H1 (cell line): ENCODE measurements around the gene STX8. TPM values are rescaled to one million over a fixed set of nuclear protein-coding genes. Genes with fewer than 3 reads are reported as not detected.

Experiments used
- CTCF ChIA-PET: fragments of 300-600 bp; sonication (Branson Sonifier 250); formaldehyde crosslinking; loops from one replicate; lab custom pipeline; 2021; ENCODE audit not compliant: partially characterized antibody; lab: Charles Lee
- POLR2A ChIA-PET: fragments of 300-600 bp; sonication (Branson Sonifier 250); formaldehyde crosslinking; loops from one replicate; lab custom pipeline; 2021; ENCODE audit warnings: inconsistent platforms; ENCODE audit not compliant: partially characterized antibody; lab: Charles Lee
- DNase-seq, 2 experiments: peaks; one replicate each; pipeline versions ENCODE4 v3.0.0 to v3.0.0-alpha.2; 2010 to 2022; ENCODE audit warnings: low spot score in 2 of 2, low read depth in 1 of 2, mixed read lengths in 1 of 2
- FAIRE-seq: peaks from 2 replicates; lab custom pipeline; 2011; peaks lifted over from hg19 to GRCh38; lab: Jason Lieb, UNC
- H2AFZ ChIP-seq: 2 replicates; pipeline ENCODE4 v1.8.1; 2012; ENCODE audit warnings: low read length, inconsistent platforms
- H2AK5ac ChIP-seq: 2 replicates; pipeline ENCODE4 v1.6.1; 2013; ENCODE audit warnings: low read depth, low read length
- H2BK120ac ChIP-seq: replicated peaks from 2 replicates; pipeline ENCODE3; 2013; ENCODE audit warnings: low read depth, low read length, inconsistent platforms
- H2BK12ac ChIP-seq: 2 replicates; pipeline ENCODE4 v1.6.1; 2013; ENCODE audit warnings: low read depth, low read length
- H2BK15ac ChIP-seq: 2 replicates; pipeline ENCODE4 v1.6.1; 2013; ENCODE audit warnings: low read length
- H2BK20ac ChIP-seq: 2 replicates; pipeline ENCODE4 v1.6.1; 2013; ENCODE audit warnings: low read length
- H2BK5ac ChIP-seq: 2 replicates; pipeline ENCODE4 v1.6.1; 2013; ENCODE audit warnings: low read depth, low read length
- H3K14ac ChIP-seq: 2 replicates; pipeline ENCODE4 v1.6.1; 2013; ENCODE audit warnings: inconsistent platforms; ENCODE audit not compliant: insufficient read length
- H3K18ac ChIP-seq: 2 replicates; pipeline ENCODE4 v1.6.1; 2013; ENCODE audit warnings: low read length; ENCODE audit errors: extremely low read depth
- H3K23ac ChIP-seq: 2 replicates; pipeline ENCODE4 v1.6.1; 2013; ENCODE audit warnings: inconsistent platforms; ENCODE audit not compliant: insufficient read length
- H3K23me2 ChIP-seq: 2 replicates; pipeline ENCODE4 v1.6.1; 2013; ENCODE audit warnings: low read depth, low read length
- H3K27ac ChIP-seq: 2 replicates; pipeline ENCODE4 v1.6.1; 2011; ENCODE audit warnings: low read depth, low read length, inconsistent platforms
- H3K27me3 ChIP-seq, 4 experiments: replicated peaks in 1 of 4; 1 replicate in 1 of 4; 2 replicates in 3 of 4; pipeline versions ENCODE4 v1.6.1 to v1.8.1; 2011 to 2013; ENCODE audit warnings: low read length in 3 of 4, mild to moderate bottlenecking in 3 of 4, inconsistent platforms in 2 of 4, mixed read lengths in 2 of 4, moderate library complexity in 1 of 4; ENCODE audit not compliant: control insufficient read depth in 3 of 4, insufficient read depth in 3 of 4; ENCODE audit errors: extremely low read depth in 1 of 4
- H3K36me3 ChIP-seq, 4 experiments: 2 replicates each; pipeline versions ENCODE4 v1.6.1 to v1.8.1; 2011 to 2013; ENCODE audit warnings: mild to moderate bottlenecking in 4 of 4, low read length in 3 of 4, moderate library complexity in 2 of 4, control low read depth in 1 of 4, inconsistent platforms in 1 of 4; ENCODE audit not compliant: insufficient read depth in 4 of 4, control insufficient read depth in 2 of 4
- H3K4ac ChIP-seq: replicated peaks from 2 replicates; pipeline ENCODE3; 2013; ENCODE audit warnings: low read length, low read depth, mixed read lengths, inconsistent platforms; ENCODE audit not compliant: insufficient read length
- H3K4me1 ChIP-seq, 4 experiments: replicated peaks in 1 of 4; 1 replicate in 1 of 4; 2 replicates in 3 of 4; pipeline versions ENCODE4 v1.6.1 to v1.8.1; 2011 to 2013; ENCODE audit warnings: low read length in 3 of 4, inconsistent platforms in 2 of 4, mixed read lengths in 1 of 4; ENCODE audit not compliant: insufficient read depth in 4 of 4, control insufficient read depth in 3 of 4
- H3K4me2 ChIP-seq, 2 experiments: 2 replicates each; pipeline versions ENCODE4 v1.6.1 to v1.8.1; 2011 to 2013; ENCODE audit warnings: low read depth in 2 of 2, low read length in 2 of 2, control low read depth in 1 of 2, inconsistent platforms in 1 of 2, mild to moderate bottlenecking in 1 of 2; ENCODE audit not compliant: insufficient read depth in 1 of 2
- H3K4me3 ChIP-seq, 4 experiments: fragments of 200-600, 300-600 bp in 1 of 4; sonication (generic), shearing (Covaris generic), sonication (Bioruptor Twin) in 1 of 4; 2 replicates each; pipeline versions ENCODE4 v1.5.1 to v1.8.1; 2011 to 2016; ENCODE audit warnings: low read length in 4 of 4, low read depth in 3 of 4, control low read depth in 2 of 4, inconsistent platforms in 2 of 4, mild to moderate bottlenecking in 2 of 4, mixed read lengths in 1 of 4, moderate library complexity in 1 of 4; ENCODE audit not compliant: insufficient read depth in 2 of 4; ENCODE audit errors: extremely low read depth in 1 of 4
- H3K56ac ChIP-seq: replicated peaks from 2 replicates; pipeline ENCODE3; 2013; ENCODE audit warnings: low read depth, mild to moderate bottlenecking, mixed read lengths, low read length, inconsistent platforms; ENCODE audit not compliant: insufficient read length
- H3K79me1 ChIP-seq: 2 replicates; pipeline ENCODE4 v1.6.1; 2013; ENCODE audit warnings: low read depth, low read length, control low read depth
- H3K79me2 ChIP-seq, 2 experiments: 2 replicates each; pipeline versions ENCODE4 v1.6.1 to v1.8.1; 2012 to 2013; ENCODE audit warnings: low read length in 2 of 2, mild to moderate bottlenecking in 2 of 2, inconsistent platforms in 1 of 2; ENCODE audit not compliant: insufficient read depth in 2 of 2, control insufficient read depth in 1 of 2
- H3K9ac ChIP-seq, 4 experiments: replicated peaks in 1 of 4; 1 replicate in 1 of 4; 2 replicates in 3 of 4; pipeline versions ENCODE4 v1.6.1 to v1.8.1; 2011 to 2013; ENCODE audit warnings: low read depth in 3 of 4, low read length in 3 of 4, control low read depth in 2 of 4, mild to moderate bottlenecking in 2 of 4, moderate library complexity in 2 of 4, inconsistent platforms in 1 of 4; ENCODE audit errors: extremely low read depth in 1 of 4
- H3K9me3 ChIP-seq, 2 experiments: 2 replicates each; pipeline versions ENCODE4 v1.6.1 to v1.8.1; 2012 to 2013; ENCODE audit warnings: mild to moderate bottlenecking in 2 of 2, moderate library complexity in 2 of 2, control low read depth in 1 of 2, inconsistent platforms in 1 of 2, low read depth in 1 of 2, low read length in 1 of 2, mixed read lengths in 1 of 2; ENCODE audit not compliant: insufficient read depth in 2 of 2
- H4K20me1 ChIP-seq, 2 experiments: replicated peaks in 1 of 2; 2 replicates each; pipeline versions ENCODE3 to v1.8.1; 2011 to 2013; ENCODE audit warnings: inconsistent platforms in 2 of 2, low read length in 2 of 2, mild to moderate bottlenecking in 1 of 2; ENCODE audit not compliant: insufficient read depth in 2 of 2, control insufficient read depth in 1 of 2
- H4K5ac ChIP-seq: 2 replicates; pipeline ENCODE4 v1.6.1; 2013; ENCODE audit warnings: low read length, low read depth, mixed read lengths, inconsistent platforms; ENCODE audit not compliant: insufficient read length
- H4K8ac ChIP-seq: 2 replicates; pipeline ENCODE4 v1.8.0; 2013; ENCODE audit warnings: mild to moderate bottlenecking, moderate library complexity, low read length, inconsistent platforms; ENCODE audit not compliant: insufficient read depth; ENCODE audit errors: extremely low read depth
- H4K91ac ChIP-seq: replicated peaks from 2 replicates; pipeline ENCODE3; 2013; ENCODE audit warnings: low read length, mixed read lengths, inconsistent platforms; ENCODE audit not compliant: insufficient read length
- ASH2L ChIP-seq: fragments of 200-600, 300-600 bp; sonication (generic); IDR thresholded peaks from one replicate; pipeline ENCODE4 v1.7.1; 2017; ENCODE audit warnings: low read length
- BRCA1 ChIP-seq: IDR thresholded peaks from 2 replicates; pipeline ENCODE4 v1.6.1; 2012; ENCODE audit warnings: low read depth, low read length, improper control_type of control experiment
- CTCF ChIP-seq, 3 experiments: IDR thresholded peaks; 1 replicate in 2 of 3; 2 replicates in 1 of 3; pipeline versions ENCODE4 v1.5.1 to v1.6.1; 2011; ENCODE audit warnings: low read length in 3 of 3, mild to moderate bottlenecking in 3 of 3, inconsistent platforms in 2 of 3, low read depth in 1 of 3, moderate library complexity in 1 of 3; ENCODE audit not compliant: insufficient read depth in 1 of 3; ENCODE audit errors: control extremely low read depth in 1 of 3
- JUN ChIP-seq: IDR thresholded peaks from 2 replicates; pipeline ENCODE4 v1.6.1; 2011; ENCODE audit warnings: low read depth, mild to moderate bottlenecking, improper control_type of control experiment, low read length
- KDM5A ChIP-seq: fragments of 200-600 bp; IDR thresholded peaks from 2 replicates; pipeline ENCODE4 v1.7.1; 2012; ENCODE audit warnings: mild to moderate bottlenecking, low read length, inconsistent platforms, mixed read lengths
- MAX ChIP-seq: IDR thresholded peaks from 2 replicates; pipeline ENCODE4 v1.6.1; 2012; ENCODE audit warnings: inconsistent platforms
- NRF1 ChIP-seq: IDR thresholded peaks from 2 replicates; pipeline ENCODE4 v1.6.1; 2011; ENCODE audit warnings: mild to moderate bottlenecking, low read depth, low read length, improper control_type of control experiment
- RNF2 ChIP-seq: fragments of 200-900, 300-1000 bp; sonication (generic); IDR thresholded peaks from 2 replicates; pipeline ENCODE4 v1.7.1; 2016; ENCODE audit warnings: borderline replicate concordance, low read depth, mild to moderate bottlenecking, antibody characterized with exemption, low read length; ENCODE audit not compliant: poor library complexity, severe bottlenecking; ENCODE audit errors: missing control alignments
- TAF1 ChIP-seq: IDR thresholded peaks from 2 replicates; pipeline ENCODE4 v1.6.1; 2011; ENCODE audit warnings: mild to moderate bottlenecking, low read depth, low read length
- TCF12 ChIP-seq: IDR thresholded peaks from 2 replicates; pipeline ENCODE4 v1.6.1; 2011; ENCODE audit warnings: low read depth, mild to moderate bottlenecking, low read length
- polyA plus RNA-seq, 7 experiments: library from polyadenylated mRNA; depleted of rRNA in 3 of 7; stranded (reverse) in 5 of 7; unstranded in 2 of 7; fragments of >200 nt in 5 of 7; fragments of 200-250 nt in 2 of 7; gene quantifications; 1 replicate in 5 of 7; 2 replicates in 1 of 7; 4 replicates in 1 of 7; pipeline versions ENCODE4 v1.2.1 to v1.2.3, GENCODE V29; 2011 to 2013; ENCODE audit warnings: missing spikeins in 2 of 7, mixed read lengths in 2 of 7
- total RNA-seq: library from RNA; stranded (reverse); fragmentation: NEBNext Ultra II Directional; extraction: Animal tissue kit (Norgen Biotek cat#: 25700); gene quantifications from 2 replicates; pipeline ENCODE4 v1.2.1, GENCODE V29; 2021
- TF ChIP-seq, protein P1 (sequence below): IDR thresholded peaks from 2 replicates; pipeline ENCODE4 v1.6.1; 2011; ENCODE audit warnings: low read length, improper control_type of control experiment

STX8 gene
- total and polyA plus RNA-seq, 2 of the 8 experiments (the other 6 are each of a cell fraction or from before 2014, with no cell fraction given), result 22.8 to 42.5 TPM

GRCh38 chr17:9215465-9215864, 360.2 kb downstream of the STX8 start:
- H3K14ac ChIP-seq, result no peak overlapping the region
- H3K4ac ChIP-seq, result no peak overlapping the region
- H2BK15ac ChIP-seq, result no peak overlapping the region
- H3K56ac ChIP-seq, result no peak overlapping the region
- no peak overlapping the region for H3K4me3 ChIP-seq
- no peak overlapping the region for H2BK20ac ChIP-seq
- H3K9ac ChIP-seq, result no peak overlapping the region
- no peak overlapping the region for H4K5ac ChIP-seq
- H2BK5ac ChIP-seq, result no peak overlapping the region
- no peak overlapping the region for H3K18ac ChIP-seq
- no peak overlapping the region for H4K8ac ChIP-seq
- no peaks in the 10 kb centered on the region for H3K36me3 ChIP-seq
- no peak overlapping the region for H4K91ac ChIP-seq
- H3K27me3 ChIP-seq, result no peaks in the 10 kb centered on the region
- no peaks in the 10 kb centered on the region for H3K23me2 ChIP-seq
- H2BK120ac ChIP-seq, result no peak overlapping the region
- H3K4me2 ChIP-seq, result no peak overlapping the region
- ChIA-PET CTCF (interaction anchor here (1.2 kb wide), 1 partner anchor 9 kb away, joined by 5 read pairs; no protein-coding TSS in a partner anchor), POLR2A (no interaction called here)
- no peak for DNase-seq
- H3K23ac ChIP-seq, result no peak overlapping the region
- H2AFZ ChIP-seq, result no peak overlapping the region
- peaks cover 0 to 7% (median 3%) of the 10 kb centered on the region in 4 experiments; a peak in 4 of 7 replicates for H3K4me1 ChIP-seq
- no peak overlapping the region for H2AK5ac ChIP-seq
- no peak overlapping the region for H2BK12ac ChIP-seq
- peaks cover 0 to 13% of the 10 kb centered on the region in 2 experiments; a peak in 2 of 4 replicates for H3K9me3 ChIP-seq
- H4K20me1 ChIP-seq, result peaks cover 0 to 2% of the 10 kb centered on the region in 2 experiments
- H3K79me2 ChIP-seq, result no peaks in the 10 kb centered on the region
- FAIRE-seq, result no peak
- no peak overlapping the region for H3K27ac ChIP-seq
- H3K79me1 ChIP-seq, result no peaks in the 10 kb centered on the region
- TF ChIP-seq BRCA1 (no peak), TCF12 (no peak), NRF1 (no peak), KDM5A (no peak), CTCF (IDR thresholded peaks at IDR 0.05; ENCODE audit: control extremely low read depth in 1 of 3, insufficient read depth in 1 of 3, low read depth in 1 of 3, low read length in 3 of 3) (no peak), TAF1 (no peak), MAX (no peak), RNF2 (no peak), JUN (no peak), ASH2L (no peak)
- TF ChIP-seq, protein P1, sequence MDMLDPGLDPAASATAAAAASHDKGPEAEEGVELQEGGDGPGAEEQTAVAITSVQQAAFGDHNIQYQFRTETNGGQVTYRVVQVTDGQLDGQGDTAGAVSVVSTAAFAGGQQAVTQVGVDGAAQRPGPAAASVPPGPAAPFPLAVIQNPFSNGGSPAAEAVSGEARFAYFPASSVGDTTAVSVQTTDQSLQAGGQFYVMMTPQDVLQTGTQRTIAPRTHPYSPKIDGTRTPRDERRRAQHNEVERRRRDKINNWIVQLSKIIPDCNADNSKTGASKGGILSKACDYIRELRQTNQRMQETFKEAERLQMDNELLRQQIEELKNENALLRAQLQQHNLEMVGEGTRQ, result no peak
